Frontal cortex (tissue), 4 donors: Measurements from ENCODE around the gene ICAM2. TPM values are rescaled to one million over a fixed set of nuclear protein-coding genes. Genes with fewer than 3 reads are reported as not detected.

ENCODE experiments used
- DNase-seq, 2 donors: peaks; one replicate each; pipeline ENCODE4 v3.0.0; 2012; ENCODE audit warnings: low spot score in 2 of 2
- FAIRE-seq: peaks from 2 replicates; lab custom pipeline; 2012; peaks lifted over from hg19 to GRCh38; lab: Jason Lieb, UNC
- total RNA-seq: library from RNA; depleted of rRNA; stranded (reverse); fragments of >200 nt; gene quantifications from one replicate; pipeline ENCODE4 v1.2.3, GENCODE V29; 2014
- donor health status: control.
- donor health status: control.
- donor health status: control.

The ICAM2 gene
- total RNA-seq, 1 donor from 2014 or later, result 7.3 TPM

GRCh38 chr17:63998721-63999679, 21.4 kb downstream of the ICAM2 start:
- FAIRE-seq (no peak), DNase-seq (no peak)

DNA sequence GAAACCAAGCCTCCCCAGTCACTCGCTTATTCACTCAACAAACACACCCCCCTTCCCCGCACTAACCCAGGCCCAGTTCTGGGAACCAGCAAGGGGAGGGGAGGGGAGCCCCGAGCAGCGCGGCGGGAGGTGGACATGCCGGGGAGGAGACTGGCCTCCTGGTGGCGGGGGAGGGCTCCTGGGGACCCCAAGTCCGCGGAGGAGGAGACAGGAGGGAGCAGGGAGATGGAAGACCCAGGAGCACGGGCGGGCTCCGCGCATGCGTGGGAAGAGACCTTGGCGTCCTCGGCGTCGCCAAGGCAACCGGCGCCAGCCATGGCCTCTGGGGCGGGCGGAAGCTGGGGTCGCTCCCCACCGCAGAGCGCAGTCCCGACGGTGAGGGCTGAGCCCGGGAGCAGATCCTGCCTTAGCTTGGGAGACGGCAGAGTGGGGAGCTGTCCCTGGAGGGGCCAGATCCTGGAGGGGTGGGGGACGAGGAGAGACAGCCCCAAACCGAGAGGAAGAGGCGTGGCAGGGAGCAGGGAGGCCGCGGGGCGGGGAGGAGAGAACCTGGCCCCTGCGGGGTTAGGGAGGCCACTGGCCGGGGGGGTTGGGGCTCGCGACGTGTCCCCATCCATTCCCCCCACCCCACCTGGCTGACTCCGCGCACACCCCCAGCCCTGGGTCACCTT, 22.2 kb downstream of the ICAM2 start, which contains the start of gene PRR29:
Gene PRR29 (plus strand): TSS at position 302 of the 671 bp plus-strand sequence. CDS start 14 bp downstream, at position 316.
- no peak for FAIRE-seq
- peak; percentile 51 to 86 for DNase-seq

DNA sequence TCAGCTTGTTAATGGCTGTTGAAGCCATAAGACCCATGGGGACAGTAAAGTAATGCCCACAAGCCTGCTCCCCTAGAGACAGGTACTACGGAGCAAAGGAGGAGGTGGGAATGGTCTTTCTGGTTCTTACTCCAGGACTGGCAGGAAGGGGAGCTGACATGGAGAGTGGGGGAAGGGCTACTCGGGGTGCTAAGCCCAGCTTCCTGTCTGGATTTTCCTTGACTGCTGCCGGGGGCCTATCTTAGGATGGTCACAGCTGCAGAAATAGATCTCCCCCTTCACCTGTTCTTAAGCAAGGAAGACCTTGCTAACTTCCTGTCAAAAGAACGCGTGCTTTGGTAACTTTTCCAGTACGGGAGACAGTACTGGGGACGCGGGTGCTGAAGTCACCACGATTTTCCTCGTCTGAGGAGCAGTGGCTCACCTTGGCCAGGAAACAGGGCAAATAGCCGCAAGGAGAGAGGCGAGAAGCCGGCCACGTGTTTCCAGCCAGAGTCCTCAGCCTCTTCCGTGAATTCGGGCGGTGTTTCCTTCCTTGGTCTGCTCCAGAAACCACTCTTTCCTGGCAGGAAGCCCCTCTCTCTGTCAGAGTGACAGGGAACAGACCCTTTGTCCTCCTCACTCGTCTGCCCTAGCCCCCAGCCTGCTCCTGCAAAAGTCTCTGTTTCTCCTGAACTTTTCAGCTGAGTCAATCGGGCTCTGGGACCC, 22.9 kb downstream of the ICAM2 start:
- no peak for FAIRE-seq
- no peak for DNase-seq

DNA sequence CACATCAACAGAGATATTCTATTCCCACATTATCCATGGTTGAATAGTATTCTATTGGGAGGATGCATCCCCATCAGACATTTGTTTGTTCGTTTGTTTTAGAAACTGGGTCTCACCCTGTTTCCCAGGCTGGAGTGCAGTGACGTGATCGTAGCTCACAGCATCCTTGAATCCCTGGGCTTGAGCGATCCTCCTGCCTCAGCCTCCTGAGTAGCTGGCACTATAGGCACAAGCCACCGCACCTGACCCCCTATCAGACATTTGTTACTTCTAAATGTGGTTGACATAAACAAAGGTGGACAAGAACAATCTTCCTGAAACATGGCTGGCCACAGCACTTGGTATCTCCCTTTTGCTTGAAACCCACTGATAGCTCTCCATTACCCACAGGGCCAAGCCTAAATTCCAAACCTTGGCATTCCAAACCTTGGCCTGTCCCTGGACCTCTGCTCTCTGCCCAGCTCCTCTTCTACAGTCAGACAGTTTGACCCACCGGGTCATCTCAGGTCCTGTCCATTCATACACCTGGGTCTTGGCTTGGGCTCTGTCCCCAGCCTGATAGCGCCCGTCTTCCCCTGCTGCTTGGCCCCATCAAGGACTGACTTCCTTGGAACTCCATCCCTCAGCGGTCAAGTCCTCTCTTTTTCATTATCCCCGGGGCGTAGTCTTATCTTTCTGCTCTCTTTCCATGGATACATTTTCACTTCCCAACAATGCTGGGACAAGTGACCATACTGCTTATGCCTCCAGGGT, 23.8 kb downstream of the ICAM2 start:
- DNase-seq (no peak), FAIRE-seq (no peak)

GRCh38 chr17:63995626-63996025, 24.8 kb downstream of the ICAM2 start:
- DNase-seq (no peak), FAIRE-seq (no peak)

DNA sequence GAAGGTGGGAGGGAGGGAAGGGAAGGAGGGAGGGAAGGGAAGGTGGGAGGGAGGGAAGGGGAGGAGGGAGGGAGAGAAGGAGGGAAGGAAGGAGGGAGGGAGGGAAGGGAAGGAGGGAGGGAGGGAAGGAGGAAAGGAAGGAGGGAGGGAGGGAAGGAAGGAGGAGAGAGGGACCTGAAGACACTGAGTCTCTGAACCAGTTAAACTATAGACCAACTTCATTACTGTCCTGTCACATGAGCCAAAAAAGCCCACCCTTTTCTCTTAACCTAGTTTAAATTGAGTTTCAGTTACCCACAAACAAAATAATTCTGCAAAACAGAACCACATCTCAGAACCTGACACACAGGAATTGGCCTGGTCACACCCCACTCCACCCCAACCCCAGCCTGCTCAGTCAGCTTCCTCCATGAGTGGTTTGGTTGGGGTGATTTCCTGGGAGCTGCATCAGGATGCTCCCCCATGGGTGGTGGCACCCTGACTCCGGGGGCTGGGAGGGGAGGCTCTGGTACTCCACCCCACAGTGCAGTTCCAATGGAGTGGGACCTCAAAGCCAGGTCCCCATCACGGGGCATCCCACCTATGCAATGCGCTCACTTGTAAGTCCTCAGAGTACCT, 27.0 kb downstream of the ICAM2 start:
- no peak for FAIRE-seq
- no peak for DNase-seq

- DNase-seq (no peak), FAIRE-seq (no peak)
Observed at GRCh38 chr17:63991611-63992010, 28.8 kb downstream of the ICAM2 start.

GRCh38 chr17:63989622-63990345, 30.6 kb downstream of the ICAM2 start:
- DNase-seq, result no peak
- no peak for FAIRE-seq

DNA sequence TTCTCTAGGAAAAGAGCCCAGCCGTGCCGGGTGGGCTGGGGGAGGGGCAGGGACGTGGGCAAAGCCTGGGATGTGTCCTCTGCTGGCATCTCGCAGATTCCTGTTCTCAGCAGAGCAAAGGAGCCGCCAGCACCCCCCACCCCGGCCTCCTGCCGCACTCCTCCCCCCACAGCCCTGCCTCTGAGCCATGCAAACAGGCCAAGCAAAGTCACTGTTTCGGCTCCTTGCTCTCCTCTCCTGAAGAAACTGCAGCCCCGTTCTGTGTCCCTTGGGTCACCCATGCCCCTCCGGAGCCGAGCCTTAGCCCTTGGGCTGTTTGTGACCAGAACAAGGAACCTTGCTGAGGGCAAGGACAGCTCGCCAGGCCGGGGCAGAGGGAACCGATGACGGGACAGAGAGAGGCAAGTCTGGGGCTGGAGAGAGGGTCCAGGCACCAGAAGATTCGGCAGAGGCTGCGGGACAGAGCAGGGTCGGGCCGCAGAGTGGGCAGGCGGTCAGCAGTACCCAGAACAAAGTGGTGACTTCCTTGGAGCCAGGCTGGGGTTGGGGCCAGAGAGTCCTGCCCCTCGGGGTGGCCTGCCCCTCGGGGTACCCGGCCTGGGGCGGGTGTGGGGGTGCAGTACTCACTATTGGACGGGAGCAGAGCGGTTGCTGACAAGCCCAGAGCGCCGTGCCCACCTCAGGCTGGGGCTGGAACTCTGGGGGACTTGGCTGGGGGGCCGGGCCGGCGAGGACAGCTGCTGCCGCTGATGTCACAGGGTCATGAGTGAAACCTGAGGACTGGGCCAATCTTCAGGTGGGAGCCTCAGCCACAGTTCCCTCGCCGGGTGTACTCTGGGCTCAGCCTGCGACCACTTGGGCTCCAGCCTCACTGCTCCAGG, 31.5 kb downstream of the ICAM2 start:
- FAIRE-seq (no peak), DNase-seq (no peak)

GRCh38 chr17:63988127-63988478, 32.3 kb downstream of the ICAM2 start:
- no peak for DNase-seq
- FAIRE-seq, result no peak

- no peak for FAIRE-seq
- DNase-seq, result no peak
Observed at GRCh38 chr17:63987221-63988126, 33.0 kb downstream of the ICAM2 start.

GRCh38 chr17:63986821-63987220, 33.6 kb downstream of the ICAM2 start:
- DNase-seq (no peak), FAIRE-seq (no peak)

DNA sequence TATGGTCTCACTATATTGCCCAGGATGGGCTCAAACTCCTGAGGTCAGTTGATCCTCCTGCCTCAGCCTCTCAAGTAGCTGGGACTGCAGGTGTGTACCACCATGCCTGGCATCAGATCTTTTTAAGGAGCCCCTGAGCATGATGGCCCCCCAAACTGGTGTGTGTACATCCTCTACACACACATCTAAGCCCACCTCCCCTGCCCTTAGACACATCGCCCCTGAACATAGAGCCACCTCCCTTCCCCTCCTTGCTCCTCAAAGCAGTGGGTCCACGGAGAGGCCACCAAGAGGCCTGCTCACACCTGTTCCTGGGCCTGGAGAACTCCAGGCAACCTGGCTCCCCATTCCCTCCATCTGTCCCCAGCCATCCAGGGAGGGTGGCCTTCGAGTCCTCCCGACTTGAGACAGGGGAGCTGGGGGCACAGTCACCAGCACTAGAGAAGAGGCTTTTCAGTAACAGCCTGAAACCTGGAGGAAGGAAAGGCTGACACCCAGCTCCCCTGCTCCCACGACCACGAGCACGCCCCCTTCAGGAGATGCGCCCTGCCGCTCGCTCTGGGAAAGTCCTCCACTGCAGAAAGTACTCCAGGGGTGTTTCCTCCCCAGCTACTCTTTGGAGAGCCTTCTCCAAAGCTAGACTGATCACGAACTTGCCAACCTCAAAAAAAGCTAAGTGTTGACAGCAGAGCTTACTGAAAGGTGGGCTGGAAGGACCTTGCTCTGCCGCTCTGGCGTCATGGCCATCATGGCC, 34.9 kb downstream of the ICAM2 start:
- FAIRE-seq (no peak), DNase-seq (no peak)

DNA sequence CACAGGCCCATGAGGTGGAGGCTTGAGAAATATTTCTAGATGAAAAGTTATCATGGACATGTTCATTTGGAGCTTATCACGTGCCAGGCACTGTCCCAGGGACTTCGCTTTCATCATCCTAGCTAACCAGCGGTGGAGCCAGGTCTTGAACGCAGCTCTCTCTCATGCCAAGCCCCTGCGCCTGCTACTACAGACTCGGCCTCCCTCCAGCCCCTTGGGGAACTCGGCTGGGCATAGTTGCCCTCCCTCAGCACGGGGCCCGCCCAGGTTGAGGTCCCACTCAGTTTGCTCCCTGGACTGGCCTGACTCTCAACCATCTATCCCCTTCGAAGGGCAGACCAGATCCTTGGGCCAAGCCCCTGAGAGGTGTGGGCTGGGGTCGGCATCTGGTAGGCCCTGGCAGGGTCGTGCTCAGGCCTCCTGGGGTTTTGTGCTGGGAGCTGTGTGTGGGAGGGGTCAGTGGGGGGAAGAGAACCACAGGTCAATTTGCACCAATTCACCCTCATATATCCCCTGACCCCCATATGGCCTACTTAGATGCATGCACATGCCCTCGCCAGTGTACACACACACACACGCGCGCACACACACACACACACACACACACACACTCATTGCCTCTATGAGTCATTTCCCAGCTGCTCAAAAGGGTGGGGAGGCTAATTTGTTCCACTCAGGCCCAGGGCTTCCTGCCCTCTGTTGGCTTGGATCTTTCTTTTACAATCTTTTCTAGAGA, 35.6 kb downstream of the ICAM2 start:
- FAIRE-seq (no peak), DNase-seq (no peak)

- FAIRE-seq (no peak), DNase-seq (no peak)
Observed at GRCh38 chr17:63984236-63984635, 36.2 kb downstream of the ICAM2 start.
